Upper lobe of left lung (tissue), 4 donors: ENCODE results near the gene SEC31A.
A peak's percentile ranks its signal among the peaks of the same experiment; 100 is the strongest.

Source experiments
- CTCF ChIP-seq, 6 experiments: fragments of 450-650 bp in 4 of 6; fragments of 200-600 bp in 2 of 6; sonication (generic) in 2 of 6; IDR thresholded peaks; one replicate each; pipeline ENCODE4 v1.5.1; 2016 to 2019; ENCODE audit warnings: antibody characterized with exemption in 6 of 6
- EP300 ChIP-seq, 4 donors: sonication (generic); formaldehyde crosslinking; IDR thresholded peaks; one replicate each; pipeline ENCODE4 v1.5.1; 2017; ENCODE audit warnings: antibody characterized with exemption in 4 of 4, control low read depth in 2 of 4
- POLR2A ChIP-seq, 4 donors: fragments of 450-650 bp; IDR thresholded peaks; one replicate each; pipeline ENCODE4 v1.5.1; 2016 to 2017; ENCODE audit warnings: antibody characterized with exemption in 4 of 4, mild to moderate bottlenecking in 2 of 4
- POLR2AphosphoS5 ChIP-seq, 2 donors: sonication (generic); formaldehyde crosslinking; IDR thresholded peaks; one replicate each; pipeline ENCODE4 v1.5.1; 2017; ENCODE audit warnings: antibody characterized with exemption in 2 of 2

GRCh38 chr4:82900411-82901182, 9.6 kb upstream of the SEC31A start, which contains the start of gene THAP9:
- TF ChIP-seq CTCF (IDR thresholded peaks at IDR 0.05) (peak in 3 of 6 experiments; percentile 4 to 21 (median 18)), EP300 (IDR thresholded peaks at IDR 0.05) (peak in 1 of 4 donors; percentile 23), POLR2A (IDR thresholded peaks at IDR 0.05) (peak in 3 of 4 donors; percentile 74 to 86 (median 85)), POLR2AphosphoS5 (IDR thresholded peaks at IDR 0.05) (peak; percentile 81 to 82)
